ENCODE results near the gene SETBP1.

DNA sequence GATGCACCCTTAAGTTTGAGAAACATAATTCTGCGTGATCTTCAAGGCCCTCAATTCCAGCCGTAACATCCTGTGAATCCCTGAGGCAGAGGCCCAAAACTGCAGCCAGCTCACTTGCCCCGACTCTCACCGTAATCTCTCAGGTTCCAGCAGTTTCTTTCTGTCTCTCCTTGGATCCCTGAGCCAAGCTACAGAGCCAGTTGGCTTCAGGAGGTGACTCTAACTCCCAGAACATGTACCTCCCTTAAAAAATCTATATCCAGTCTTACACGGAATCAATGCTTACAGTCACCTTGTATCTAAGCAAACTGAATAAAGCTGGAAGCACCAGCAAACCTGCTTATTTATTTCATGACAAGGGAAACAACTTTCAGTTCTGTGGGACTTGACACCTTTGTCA, 300.4 kb downstream of the SETBP1 start:
- TF ChIP-seq, protein P1, sequence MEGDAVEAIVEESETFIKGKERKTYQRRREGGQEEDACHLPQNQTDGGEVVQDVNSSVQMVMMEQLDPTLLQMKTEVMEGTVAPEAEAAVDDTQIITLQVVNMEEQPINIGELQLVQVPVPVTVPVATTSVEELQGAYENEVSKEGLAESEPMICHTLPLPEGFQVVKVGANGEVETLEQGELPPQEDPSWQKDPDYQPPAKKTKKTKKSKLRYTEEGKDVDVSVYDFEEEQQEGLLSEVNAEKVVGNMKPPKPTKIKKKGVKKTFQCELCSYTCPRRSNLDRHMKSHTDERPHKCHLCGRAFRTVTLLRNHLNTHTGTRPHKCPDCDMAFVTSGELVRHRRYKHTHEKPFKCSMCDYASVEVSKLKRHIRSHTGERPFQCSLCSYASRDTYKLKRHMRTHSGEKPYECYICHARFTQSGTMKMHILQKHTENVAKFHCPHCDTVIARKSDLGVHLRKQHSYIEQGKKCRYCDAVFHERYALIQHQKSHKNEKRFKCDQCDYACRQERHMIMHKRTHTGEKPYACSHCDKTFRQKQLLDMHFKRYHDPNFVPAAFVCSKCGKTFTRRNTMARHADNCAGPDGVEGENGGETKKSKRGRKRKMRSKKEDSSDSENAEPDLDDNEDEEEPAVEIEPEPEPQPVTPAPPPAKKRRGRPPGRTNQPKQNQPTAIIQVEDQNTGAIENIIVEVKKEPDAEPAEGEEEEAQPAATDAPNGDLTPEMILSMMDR (tag by site-specific recombination; IDR thresholded peaks at IDR 0.05) = no peak
- TF ChIP-seq ZSCAN23 (tag by site-specific recombination; IDR thresholded peaks at IDR 0.05) (no peak), ZNF391 (tag by site-specific recombination; IDR thresholded peaks at IDR 0.05; ENCODE audit: borderline replicate concordance, low read depth) (no peak), ZNF830 (tag by site-specific recombination; IDR thresholded peaks at IDR 0.05; ENCODE audit: low read depth) (no peak), ZNF558 (tag by site-specific recombination; IDR thresholded peaks at IDR 0.05) (no peak), KLF1 (tag by site-specific recombination; IDR thresholded peaks at IDR 0.05) (no peak)
- TF ChIP-seq, protein P2, sequence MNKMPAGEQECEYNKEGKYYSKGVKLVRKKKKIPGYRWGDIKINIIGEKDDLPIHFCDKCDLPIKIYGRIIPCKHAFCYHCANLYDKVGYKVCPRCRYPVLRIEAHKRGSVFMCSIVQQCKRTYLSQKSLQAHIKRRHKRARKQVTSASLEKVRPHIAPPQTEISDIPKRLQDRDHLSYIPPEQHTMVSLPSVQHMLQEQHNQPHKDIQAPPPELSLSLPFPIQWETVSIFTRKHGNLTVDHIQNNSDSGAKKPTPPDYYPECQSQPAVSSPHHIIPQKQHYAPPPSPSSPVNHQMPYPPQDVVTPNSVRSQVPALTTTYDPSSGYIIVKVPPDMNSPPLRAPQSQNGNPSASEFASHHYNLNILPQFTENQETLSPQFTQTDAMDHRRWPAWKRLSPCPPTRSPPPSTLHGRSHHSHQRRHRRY (tag by site-specific recombination; IDR thresholded peaks at IDR 0.05) = no peak
- TF ChIP-seq, protein P3, sequence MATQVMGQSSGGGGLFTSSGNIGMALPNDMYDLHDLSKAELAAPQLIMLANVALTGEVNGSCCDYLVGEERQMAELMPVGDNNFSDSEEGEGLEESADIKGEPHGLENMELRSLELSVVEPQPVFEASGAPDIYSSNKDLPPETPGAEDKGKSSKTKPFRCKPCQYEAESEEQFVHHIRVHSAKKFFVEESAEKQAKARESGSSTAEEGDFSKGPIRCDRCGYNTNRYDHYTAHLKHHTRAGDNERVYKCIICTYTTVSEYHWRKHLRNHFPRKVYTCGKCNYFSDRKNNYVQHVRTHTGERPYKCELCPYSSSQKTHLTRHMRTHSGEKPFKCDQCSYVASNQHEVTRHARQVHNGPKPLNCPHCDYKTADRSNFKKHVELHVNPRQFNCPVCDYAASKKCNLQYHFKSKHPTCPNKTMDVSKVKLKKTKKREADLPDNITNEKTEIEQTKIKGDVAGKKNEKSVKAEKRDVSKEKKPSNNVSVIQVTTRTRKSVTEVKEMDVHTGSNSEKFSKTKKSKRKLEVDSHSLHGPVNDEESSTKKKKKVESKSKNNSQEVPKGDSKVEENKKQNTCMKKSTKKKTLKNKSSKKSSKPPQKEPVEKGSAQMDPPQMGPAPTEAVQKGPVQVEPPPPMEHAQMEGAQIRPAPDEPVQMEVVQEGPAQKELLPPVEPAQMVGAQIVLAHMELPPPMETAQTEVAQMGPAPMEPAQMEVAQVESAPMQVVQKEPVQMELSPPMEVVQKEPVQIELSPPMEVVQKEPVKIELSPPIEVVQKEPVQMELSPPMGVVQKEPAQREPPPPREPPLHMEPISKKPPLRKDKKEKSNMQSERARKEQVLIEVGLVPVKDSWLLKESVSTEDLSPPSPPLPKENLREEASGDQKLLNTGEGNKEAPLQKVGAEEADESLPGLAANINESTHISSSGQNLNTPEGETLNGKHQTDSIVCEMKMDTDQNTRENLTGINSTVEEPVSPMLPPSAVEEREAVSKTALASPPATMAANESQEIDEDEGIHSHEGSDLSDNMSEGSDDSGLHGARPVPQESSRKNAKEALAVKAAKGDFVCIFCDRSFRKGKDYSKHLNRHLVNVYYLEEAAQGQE (tag by site-specific recombination; IDR thresholded peaks at IDR 0.05) = no peak
